Nephron (organoid): ENCODE measurements around the gene SHC1.
A peak's percentile ranks its signal among the peaks of the same experiment; 100 is the strongest.

Experiments used
- H3K27ac Mint-ChIP-seq, 3 experiments: 2 replicates each; pipeline ENCODE4 v1.8.0; 2020; ENCODE audit warnings: mixed read lengths in 3 of 3, mild to moderate bottlenecking in 2 of 3, moderate library complexity in 1 of 3
- H3K27me3 Mint-ChIP-seq: 2 replicates; pipeline ENCODE4 v1.8.0; 2021; ENCODE audit warnings: low read depth, mild to moderate bottlenecking, moderate library complexity, mixed read lengths
- H3K36me3 Mint-ChIP-seq: 2 replicates; pipeline ENCODE4 v1.8.0; 2020; ENCODE audit warnings: low read depth, mixed read lengths
- H3K4me1 Mint-ChIP-seq: 2 replicates; pipeline ENCODE4 v1.8.0; 2020; ENCODE audit warnings: mixed read lengths
- H3K4me3 Mint-ChIP-seq, 3 experiments: 2 replicates each; pipeline ENCODE4 v1.8.0; 2020; ENCODE audit warnings: mild to moderate bottlenecking in 3 of 3, mixed read lengths in 3 of 3, moderate library complexity in 2 of 3
- H3K9me3 Mint-ChIP-seq: 2 replicates; pipeline ENCODE4 v1.8.0; 2020; ENCODE audit warnings: mixed read lengths
- CTCF ChIP-seq, 3 experiments: fragments of 200-600 bp; sonication (generic); IDR thresholded peaks; one replicate each; pipeline ENCODE4 v1.5.0; 2021; ENCODE audit warnings: antibody characterized with exemption in 3 of 3; ENCODE audit not compliant: unreplicated experiment in 3 of 3

The SHC1 gene

DNA sequence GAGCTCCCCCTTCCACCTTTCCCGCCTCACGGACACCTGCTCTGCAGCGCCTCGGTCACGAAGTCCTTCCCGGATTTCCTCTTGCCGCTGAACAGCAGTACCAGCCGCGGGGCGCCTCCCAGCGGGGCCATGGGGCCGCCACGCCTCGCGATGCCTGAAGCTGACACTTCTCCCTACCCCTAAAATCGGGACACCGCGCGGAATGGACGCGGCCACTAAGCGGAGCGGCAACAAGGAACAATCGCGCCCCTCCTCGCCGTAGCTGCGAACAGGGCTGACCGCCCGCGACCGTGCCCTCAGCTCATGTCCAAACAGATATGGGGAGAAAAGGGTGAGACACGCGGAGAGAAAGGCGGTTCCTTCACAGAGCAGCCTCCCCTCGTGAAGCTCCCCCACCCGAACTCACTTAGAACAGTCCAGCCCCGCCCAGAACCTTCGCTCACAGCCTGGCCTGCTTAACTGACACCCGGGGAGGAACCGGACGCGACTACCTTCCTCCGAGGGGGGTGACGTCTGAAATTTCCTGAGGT lies 33.9 kb downstream of the SHC1 start, which contains the start of gene PMVK:
Gene PMVK, minus strand, starts transcription at position 165 of the 530 bp plus-strand sequence. Its CDS starts 34 bp downstream, at position 131.
- Mint-ChIP-seq H3K4me3 (peak within 1 kb of the TSS; percentile 87 to 96 (median 92)), H3K27me3 (no peaks in the 10 kb centered on the region), H3K4me1 (peaks cover 33% of the 10 kb centered on the region), H3K36me3 (no peaks in the 10 kb centered on the region), H3K9me3 (no peaks in the 10 kb centered on the region), H3K27ac (peak within 1 kb of the TSS; percentile 99 to 100 (median 100))
- peak in 1 of 3 experiments; percentile 30 for TF ChIP-seq CTCF (IDR thresholded peaks at IDR 0.05; ENCODE audit: unreplicated experiment in 3 of 3)

GRCh38 chr1:154935749-154936554 lies 34.6 kb downstream of the SHC1 start:
- H3K27ac Mint-ChIP-seq: peak overlapping the region; percentile 99 to 100 (median 100)
- no peaks in the 10 kb centered on the region for H3K9me3 Mint-ChIP-seq
- no peaks in the 10 kb centered on the region for H3K27me3 Mint-ChIP-seq

DNA sequence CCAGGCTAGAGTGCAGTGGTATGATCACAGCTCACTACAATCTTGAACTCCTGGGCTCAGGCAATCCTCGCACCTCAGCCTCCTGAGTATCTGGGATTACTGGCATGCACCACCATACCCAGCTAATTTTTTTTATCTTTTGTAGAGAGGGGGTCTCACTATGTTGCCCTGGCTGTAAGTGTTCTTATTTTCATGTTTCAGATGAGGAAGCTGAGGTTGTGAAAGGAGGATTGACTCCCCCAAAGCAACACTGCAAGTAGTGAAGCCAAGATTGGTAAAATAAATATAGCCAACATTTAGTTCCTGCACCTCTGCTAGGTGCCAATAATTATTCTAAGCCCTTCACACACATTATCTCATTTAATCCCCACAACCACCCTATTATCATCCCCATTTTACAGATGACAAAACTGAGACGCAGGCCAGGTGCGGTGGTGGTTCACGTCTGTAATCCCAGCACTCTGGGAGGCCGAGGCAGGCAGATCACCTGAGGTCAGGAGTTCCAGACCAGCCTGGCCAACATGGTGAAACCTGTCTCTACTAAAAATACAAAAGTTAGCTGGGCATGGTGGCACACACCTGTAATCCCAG lies 36.1 kb downstream of the SHC1 start:
- Mint-ChIP-seq H3K9me3 (no peaks in the 10 kb centered on the region), H3K27ac (no peak overlapping the region), H3K36me3 (peaks cover 13% of the 10 kb centered on the region), H3K4me1 (peaks cover 23% of the 10 kb centered on the region), H3K27me3 (no peaks in the 10 kb centered on the region), H3K4me3 (peak overlapping the region; percentile 56 to 96 (median 60))
- TF ChIP-seq CTCF (IDR thresholded peaks at IDR 0.05; ENCODE audit: unreplicated experiment in 3 of 3): no peak

More at GRCh38 chr1:154935749-154936554, 34.6 kb downstream of the SHC1 start:
- no peak for TF ChIP-seq CTCF (IDR thresholded peaks at IDR 0.05; ENCODE audit: unreplicated experiment in 3 of 3)
- peak overlapping the region; percentile 87 to 96 (median 92) for H3K4me3 Mint-ChIP-seq
- H3K4me1 Mint-ChIP-seq: peaks cover 30% of the 10 kb centered on the region
- peaks cover 5% of the 10 kb centered on the region for H3K36me3 Mint-ChIP-seq

DNA sequence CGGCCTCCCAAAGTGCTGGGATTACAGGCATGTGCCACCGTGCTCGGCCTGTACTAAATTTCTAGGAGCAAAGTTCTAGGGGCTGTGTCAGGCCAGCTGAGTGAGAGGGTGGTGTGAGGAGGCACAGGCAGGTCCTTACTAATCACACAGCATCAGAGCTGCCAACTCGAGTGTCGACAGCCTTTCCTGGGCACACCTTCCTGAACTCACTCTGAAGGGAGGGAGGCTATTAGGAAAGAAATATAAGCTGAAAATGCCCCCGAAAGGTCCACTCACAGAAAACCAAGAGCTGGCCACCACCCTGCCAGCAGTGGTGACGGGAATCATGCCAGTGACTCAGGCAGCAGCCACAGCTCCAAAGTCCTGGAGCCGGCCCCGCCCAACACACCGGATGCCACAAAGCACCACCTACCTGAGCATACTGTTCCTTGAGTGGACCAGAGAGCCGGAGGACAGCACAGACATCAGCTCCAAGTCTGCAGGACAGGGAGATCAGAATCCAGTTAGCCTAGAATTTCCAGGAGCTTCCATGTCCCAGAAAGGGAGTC lies 38.5 kb downstream of the SHC1 start:
- peaks cover 22% of the 10 kb centered on the region for H3K36me3 Mint-ChIP-seq

GRCh38 chr1:154926201-154926600 lies 44.3 kb downstream of the SHC1 start:
- peaks cover 48% of the 10 kb centered on the region for H3K36me3 Mint-ChIP-seq
- no peak overlapping the region for H3K27ac Mint-ChIP-seq
- no peaks in the 10 kb centered on the region for H3K4me1 Mint-ChIP-seq
- no peaks in the 10 kb centered on the region for H3K27me3 Mint-ChIP-seq
- no peak for TF ChIP-seq CTCF (IDR thresholded peaks at IDR 0.05; ENCODE audit: unreplicated experiment in 3 of 3)
- no peaks in the 10 kb centered on the region for H3K9me3 Mint-ChIP-seq
- no peak overlapping the region for H3K4me3 Mint-ChIP-seq

More for the DNA sequence above, 38.5 kb downstream of the SHC1 start:
- H3K27me3 Mint-ChIP-seq: no peaks in the 10 kb centered on the region
- peaks cover 5% of the 10 kb centered on the region for H3K4me1 Mint-ChIP-seq
- no peaks in the 10 kb centered on the region for H3K9me3 Mint-ChIP-seq
- no peak overlapping the region for H3K27ac Mint-ChIP-seq
- H3K4me3 Mint-ChIP-seq: no peak overlapping the region
- no peak for TF ChIP-seq CTCF (IDR thresholded peaks at IDR 0.05; ENCODE audit: unreplicated experiment in 3 of 3)
